Dermis microvascular lymphatic vessel endothelial cell (primary cell): ENCODE data around the gene HPS6. TPM values are rescaled to one million over a fixed set of nuclear protein-coding genes. Genes with fewer than 3 reads are reported as not detected.

Source experiments
- DNase-seq, 2 donors: peaks; one replicate each; pipeline versions ENCODE4 v3.0.0 to v3.0.0-alpha.2; 2010; ENCODE audit warnings: low read depth in 2 of 2
- total RNA-seq: library from RNA; depleted of rRNA; stranded (reverse); fragments of >200 nt; gene quantifications from 2 replicates; pipeline ENCODE4 v1.2.1, GENCODE V29; 2014

Gene HPS6
- total RNA-seq, 1 donor from 2014 or later, result 26.1 TPM

- DNase-seq, result peak in 1 of 2 donors; percentile 17
Measured at GRCh38 chr10:102068216-102068615, 3.1 kb downstream of the HPS6 start.

GRCh38 chr10:102069071-102069470, 3.9 kb downstream of the HPS6 start:
- no peak for DNase-seq

- peak; percentile 55 to 80 for DNase-seq
Measured at GRCh38 chr10:102072673-102073527, 7.8 kb downstream of the HPS6 start.

- no peak for DNase-seq
Measured at GRCh38 chr10:102083541-102083940, 18.4 kb downstream of the HPS6 start.

GRCh38 chr10:102085336-102085735, 20.2 kb downstream of the HPS6 start:
- no peak for DNase-seq

- no peak for DNase-seq
Measured at GRCh38 chr10:102086196-102086595, 21.0 kb downstream of the HPS6 start.

GRCh38 chr10:102090772-102091171, 25.6 kb downstream of the HPS6 start:
- peak; percentile 43 to 68 for DNase-seq

GRCh38 chr10:102096449-102096848, 31.3 kb downstream of the HPS6 start:
- DNase-seq, result no peak

- no peak for DNase-seq
Measured at GRCh38 chr10:102101152-102101551, 36.0 kb downstream of the HPS6 start.

GRCh38 chr10:102102421-102102820, 37.3 kb downstream of the HPS6 start:
- DNase-seq, result no peak

- no peak for DNase-seq
Measured at GRCh38 chr10:102106998-102107397, 41.8 kb downstream of the HPS6 start.

- no peak for DNase-seq
Measured at GRCh38 chr10:102109166-102110116, 44.3 kb downstream of the HPS6 start.

GRCh38 chr10:102111276-102111675, 46.1 kb downstream of the HPS6 start:
- no peak for DNase-seq

- DNase-seq, result no peak
Measured at GRCh38 chr10:102112210-102112817, 47.2 kb downstream of the HPS6 start.

GRCh38 chr10:102113261-102113955, 48.3 kb downstream of the HPS6 start:
- no peak for DNase-seq

GRCh38 chr10:102113956-102114857, 49.1 kb downstream of the HPS6 start:
- DNase-seq, result peak in 1 of 2 donors; percentile 29

- peak in 1 of 2 donors; percentile 79 for DNase-seq
Measured at GRCh38 chr10:102114861-102115618, 49.9 kb downstream of the HPS6 start.

GRCh38 chr10:102115775-102116174, 50.6 kb downstream of the HPS6 start:
- DNase-seq, result peak in 1 of 2 donors; percentile 54

GRCh38 chr10:102116656-102117055, 51.5 kb downstream of the HPS6 start:
- DNase-seq, result no peak
